Type B pancreatic cell (in vitro differentiated cells): Measurements from ENCODE around the gene WDR48. TPM values are rescaled to one million over a fixed set of nuclear protein-coding genes. Genes with fewer than 3 reads are reported as not detected.

Experiments used
- DNase-seq: peaks from one replicate; pipeline ENCODE4 v3.0.0; 2021; ENCODE audit warnings: mixed read lengths; ENCODE audit not compliant: unreplicated experiment; ENCODE audit errors: extremely low spot score
- H3K27ac Mint-ChIP-seq: 2 replicates; pipeline ENCODE4 v1.8.0; 2021; ENCODE audit warnings: mild to moderate bottlenecking, mixed read lengths
- H3K27me3 Mint-ChIP-seq: 2 replicates; pipeline ENCODE4 v1.8.0; 2021; ENCODE audit warnings: mixed read lengths
- H3K36me3 Mint-ChIP-seq: 2 replicates; pipeline ENCODE4 v1.8.0; 2021; ENCODE audit warnings: mixed read lengths
- H3K4me1 Mint-ChIP-seq: one replicate; pipeline ENCODE4 v1.8.0; 2021; ENCODE audit warnings: mixed read lengths; ENCODE audit not compliant: unreplicated experiment
- H3K4me3 Mint-ChIP-seq: 2 replicates; pipeline ENCODE4 v1.8.0; 2021; ENCODE audit warnings: mild to moderate bottlenecking, mixed read lengths
- H3K9me3 Mint-ChIP-seq: 2 replicates; pipeline ENCODE4 v1.8.0; 2021; ENCODE audit warnings: mixed read lengths
- total RNA-seq: library from RNA; stranded (reverse); gene quantifications from 2 replicates; pipeline ENCODE4 v1.2.1, GENCODE V29; 2021; ENCODE audit warnings: low replicate concordance
- TF ChIP-seq, protein P1 (sequence below): fragments of 200-600 bp; sonication (generic); conservative IDR thresholded peaks from 2 replicates; pipeline ENCODE4 v1.5.0; 2021; ENCODE audit warnings: antibody characterized with exemption, mild to moderate bottlenecking

Gene WDR48
- total RNA-seq, 1 donor from 2014 or later = 61.4 TPM

DNA sequence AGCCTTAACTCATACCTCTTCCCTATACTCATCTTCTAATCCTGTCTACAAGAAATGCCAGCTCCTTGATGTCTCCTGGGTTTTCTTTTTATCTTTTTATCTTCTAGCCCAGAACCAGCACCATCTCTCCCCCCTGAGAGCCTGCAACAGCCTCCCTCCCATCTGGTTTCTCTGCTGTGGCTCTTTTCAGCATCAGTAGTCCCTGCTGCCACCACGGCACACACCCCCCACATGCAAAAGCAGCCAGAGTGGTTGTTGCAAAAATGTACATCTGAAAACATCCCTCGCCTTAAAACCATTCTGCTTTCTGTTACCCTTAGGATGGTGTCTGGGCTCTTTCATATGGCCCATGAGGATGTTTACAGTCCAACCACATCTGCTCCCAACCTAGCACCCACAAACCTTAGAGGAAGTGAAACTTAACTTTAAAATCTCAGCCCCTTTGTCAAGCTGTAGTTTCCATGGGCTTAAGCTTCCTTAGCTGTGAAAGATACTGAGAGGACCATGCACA is 56.4 kb downstream of the WDR48 start:
- no peaks in the 10 kb centered on the region for H3K27me3 Mint-ChIP-seq

GRCh38 chr3:39109086-39109485 is 57.3 kb downstream of the WDR48 start:
- Mint-ChIP-seq H3K4me1 (peaks cover 29% of the 10 kb centered on the region), H3K9me3 (no peaks in the 10 kb centered on the region), H3K4me3 (peak overlapping the region; percentile 96), H3K27ac (no peak overlapping the region), H3K36me3 (peaks cover 13% of the 10 kb centered on the region), H3K27me3 (no peaks in the 10 kb centered on the region)
- no peak for DNase-seq
- TF ChIP-seq, protein P1, sequence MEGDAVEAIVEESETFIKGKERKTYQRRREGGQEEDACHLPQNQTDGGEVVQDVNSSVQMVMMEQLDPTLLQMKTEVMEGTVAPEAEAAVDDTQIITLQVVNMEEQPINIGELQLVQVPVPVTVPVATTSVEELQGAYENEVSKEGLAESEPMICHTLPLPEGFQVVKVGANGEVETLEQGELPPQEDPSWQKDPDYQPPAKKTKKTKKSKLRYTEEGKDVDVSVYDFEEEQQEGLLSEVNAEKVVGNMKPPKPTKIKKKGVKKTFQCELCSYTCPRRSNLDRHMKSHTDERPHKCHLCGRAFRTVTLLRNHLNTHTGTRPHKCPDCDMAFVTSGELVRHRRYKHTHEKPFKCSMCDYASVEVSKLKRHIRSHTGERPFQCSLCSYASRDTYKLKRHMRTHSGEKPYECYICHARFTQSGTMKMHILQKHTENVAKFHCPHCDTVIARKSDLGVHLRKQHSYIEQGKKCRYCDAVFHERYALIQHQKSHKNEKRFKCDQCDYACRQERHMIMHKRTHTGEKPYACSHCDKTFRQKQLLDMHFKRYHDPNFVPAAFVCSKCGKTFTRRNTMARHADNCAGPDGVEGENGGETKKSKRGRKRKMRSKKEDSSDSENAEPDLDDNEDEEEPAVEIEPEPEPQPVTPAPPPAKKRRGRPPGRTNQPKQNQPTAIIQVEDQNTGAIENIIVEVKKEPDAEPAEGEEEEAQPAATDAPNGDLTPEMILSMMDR = no peak

More for the DNA sequence above, 56.4 kb downstream of the WDR48 start:
- TF ChIP-seq, protein P1 = no peak
- H3K4me1 Mint-ChIP-seq = peaks cover 29% of the 10 kb centered on the region
- H3K4me3 Mint-ChIP-seq = peak overlapping the region; percentile 96
- no peaks in the 10 kb centered on the region for H3K9me3 Mint-ChIP-seq
- peak; percentile 25 for DNase-seq
- H3K36me3 Mint-ChIP-seq = peaks cover 13% of the 10 kb centered on the region
- peak overlapping the region; percentile 84 for H3K27ac Mint-ChIP-seq

DNA sequence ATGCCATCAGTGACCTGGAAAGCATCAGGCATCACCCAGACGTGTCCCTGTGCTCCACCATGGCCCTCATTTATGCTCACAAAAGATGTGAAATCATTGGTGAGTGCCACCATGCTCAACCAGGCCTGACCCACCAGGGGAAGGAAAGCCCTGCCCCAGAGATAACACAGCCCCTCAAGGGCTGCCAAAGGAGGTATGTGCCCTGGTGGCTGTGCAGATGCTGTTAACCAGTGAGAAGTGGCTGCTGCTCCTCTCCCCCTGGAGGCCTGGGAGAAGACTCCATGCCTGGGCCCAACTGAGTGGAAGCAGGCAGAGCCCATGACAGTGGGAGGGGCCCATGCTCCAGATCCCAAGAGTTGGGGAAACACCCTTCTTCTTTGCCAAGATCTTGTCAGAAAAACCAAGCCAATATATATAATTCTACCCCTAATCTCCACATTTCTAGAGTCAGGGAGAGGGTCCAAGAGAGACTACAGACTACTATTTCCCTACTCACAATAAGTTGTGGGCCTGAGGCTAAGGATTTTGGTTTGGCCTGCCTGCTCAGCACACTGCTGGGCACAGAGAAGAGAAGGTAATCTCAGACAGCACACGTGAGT is 58.3 kb downstream of the WDR48 start:
- Mint-ChIP-seq H3K36me3 (peaks cover 11% of the 10 kb centered on the region), H3K4me1 (peaks cover 24% of the 10 kb centered on the region), H3K9me3 (no peaks in the 10 kb centered on the region), H3K27me3 (no peaks in the 10 kb centered on the region), H3K4me3 (no peak overlapping the region), H3K27ac (no peak overlapping the region)
- no peak for DNase-seq
- TF ChIP-seq, protein P1 = no peak

- Mint-ChIP-seq H3K27ac (no peak overlapping the region), H3K4me1 (peaks cover 8% of the 10 kb centered on the region), H3K4me3 (no peak overlapping the region), H3K36me3 (no peaks in the 10 kb centered on the region), H3K9me3 (no peaks in the 10 kb centered on the region), H3K27me3 (no peaks in the 10 kb centered on the region)
- TF ChIP-seq, protein P1 = no peak
- DNase-seq = no peak
Observed at GRCh38 chr3:39112113-39112512, 60.3 kb downstream of the WDR48 start.

DNA sequence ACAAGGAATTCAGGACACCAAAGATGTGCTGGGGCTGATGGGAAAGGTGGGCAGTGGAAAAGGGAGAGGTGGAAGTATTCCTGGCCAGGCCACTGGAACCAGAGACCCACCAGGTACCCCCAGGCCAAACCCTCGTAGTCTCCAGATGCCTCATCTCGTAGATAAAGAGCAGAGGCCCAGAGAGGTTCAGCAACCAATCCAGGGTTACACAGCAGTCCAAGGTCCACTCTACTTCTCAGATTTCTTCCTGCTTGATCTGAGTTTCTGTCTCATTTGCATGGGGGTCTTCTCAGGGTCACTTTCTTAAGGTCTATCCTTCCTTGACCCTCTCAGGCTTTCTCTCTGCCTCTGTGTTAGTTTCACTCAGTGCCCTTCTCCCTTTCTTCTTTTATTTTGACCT is 60.7 kb downstream of the WDR48 start:
- Mint-ChIP-seq H3K4me1 (peaks cover 8% of the 10 kb centered on the region), H3K27ac (no peak overlapping the region), H3K4me3 (no peak overlapping the region), H3K27me3 (no peaks in the 10 kb centered on the region), H3K9me3 (no peaks in the 10 kb centered on the region), H3K36me3 (no peaks in the 10 kb centered on the region)
- TF ChIP-seq, protein P1 = no peak
- no peak for DNase-seq
